ENCODE measurements around the gene DDAH1. TPM values are rescaled to one million over a fixed set of nuclear protein-coding genes. Genes with fewer than 3 reads are reported as not detected.
A peak's percentile ranks its signal among the peaks of the same experiment; 100 is the strongest.

DDAH1 gene
- total and polyA plus RNA-seq, 2 of the 4 experiments (the other 2 are of a cell fraction): 78.0 to 94.5 TPM

DNA sequence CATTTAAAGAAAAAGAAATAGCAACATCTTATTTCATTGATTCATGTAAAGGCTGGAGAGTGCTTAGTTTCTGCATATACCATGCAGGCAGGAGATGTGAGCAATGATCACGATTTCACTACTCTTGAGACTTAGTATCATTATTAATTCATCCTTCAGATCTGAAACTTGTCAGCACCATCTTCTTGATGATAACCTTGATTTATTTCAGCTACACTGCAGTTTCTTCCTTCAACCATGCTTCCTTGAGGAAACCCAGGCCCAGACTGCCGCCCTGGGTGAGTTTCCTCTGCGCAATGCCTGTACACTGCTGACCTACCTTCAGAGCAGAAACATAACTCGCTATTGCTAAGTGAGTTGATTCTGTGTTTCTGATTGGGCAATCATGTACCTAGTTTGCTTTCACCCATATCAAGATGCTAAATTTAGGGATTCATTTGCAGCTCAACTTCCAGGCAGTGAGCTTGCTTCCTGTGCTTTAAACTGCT is 175.1 kb downstream of the DDAH1 start:
- Histone ChIP-seq H3K18ac (ENCODE audit: low read depth, low read length) (peak overlapping the region; percentile 48; the same call in 1 of the 2 replicates), H4K5ac (ENCODE audit: low read depth, low read length) (0 out of 2 replicates have a peak overlapping the region, but pooled peaks have one; percentile 6), H3K4me2 (ENCODE audit: low read depth, low read length) (no peak overlapping the region; the same call in 1 of the 2 replicates), H3K27ac (ENCODE audit: insufficient read depth, low read length) (no peak overlapping the region), H3K9ac (ENCODE audit: low read depth, low read length) (no peak overlapping the region), H3K79me1 (ENCODE audit: low read depth in 1 of 2, low read length in 2 of 2) (no peaks in the 10 kb centered on the region; a peak in 1 of 4 replicates), H2AK5ac (ENCODE audit: low read depth, low read length) (peak overlapping the region; percentile 30; the same call in 1 of the 2 replicates), H4K20me1 (ENCODE audit: insufficient read depth, low read length) (no peaks in the 10 kb centered on the region), H2BK20ac (ENCODE audit: low read depth, low read length) (peak overlapping the region; percentile 30), H3K9me3 (ENCODE audit: control insufficient read depth, insufficient read depth, low read length) (no peaks in the 10 kb centered on the region), H4K8ac (ENCODE audit: low read depth in 2 of 2, low read length in 2 of 2) (peak overlapping the region in 1 of 2 experiments; percentile 1; a peak in 1 of 4 replicates), H3K4me1 (ENCODE audit: control insufficient read depth, insufficient read depth, low read length) (peaks cover 10% of the 10 kb centered on the region), H3K36me3 (ENCODE audit: control insufficient read depth, insufficient read depth, low read length) (no peaks in the 10 kb centered on the region), H2AK9ac (replicated peaks; ENCODE audit: low read depth, low read length, poor library complexity) (no peak overlapping the region), H3K23ac (ENCODE audit: low read depth, low read length) (no peak overlapping the region), H3K14ac (replicated peaks; ENCODE audit: low read depth, low read length) (0 out of 2 replicates have a peak overlapping the region, but pooled peaks have one; percentile 1), H2BK15ac (ENCODE audit: low read depth, low read length) (peak overlapping the region; percentile 24; the same call in 1 of the 3 replicates), H3K56ac (ENCODE audit: extremely low read depth, insufficient read depth, low read length) (no peak overlapping the region), H2BK120ac (ENCODE audit: low read depth, low read length) (peak overlapping the region; percentile 39), H3K27me3 (ENCODE audit: control insufficient read depth, insufficient read depth, low read length) (no peaks in the 10 kb centered on the region), H3K4me3 (ENCODE audit: insufficient read depth, low read depth, low read length) (no peak overlapping the region), H2AFZ (replicated peaks; ENCODE audit: low read length, poor library complexity) (no peak overlapping the region), H4K91ac (ENCODE audit: insufficient read depth, low read depth, low read length) (no peak overlapping the region), H2BK5ac (ENCODE audit: low read depth, low read length, poor library complexity, severe bottlenecking) (peak overlapping the region; percentile 8), H3K9me1 (ENCODE audit: insufficient read depth, low read length) (peaks cover 4% of the 10 kb centered on the region; the same call in 1 of the 2 replicates), H3K4ac (ENCODE audit: low read depth, low read length) (peak overlapping the region; percentile 19)
- in situ Hi-C loops (cut with MboI; ENCODE audit: low sequenced_read_pairs): no loop called here
- WGBS, 2 experiments (ENCODE audit: extremely low coverage in 2 of 2, insufficient read length in 1 of 2): 80% methylated on average over 1 of the region's 4 CpGs; no CpG with 5 or more reads in 1 of the 2 experiments
- intact Hi-C loops (cut with micrococcal nuclease): no loop called here
- TF ChIP-seq MAZ (IDR thresholded peaks at IDR 0.05; ENCODE audit: borderline replicate concordance, low read depth, low read length) (no peak), CEBPB (IDR thresholded peaks at IDR 0.05; ENCODE audit: low read depth, low read length) (peak; percentile 72), SMC3 (IDR thresholded peaks at IDR 0.05; ENCODE audit: low read depth, low read length) (no peak)
- no peak for DNase-seq
- no TSS peak for BruUV-seq (replicated peaks)
- dilution Hi-C loops (cut with HindIII; ENCODE audit: low sequenced_read_pairs, unreplicated experiment): no loop called here
- ChIA-PET CTCF (no interaction called here), POLR2A (ENCODE audit: unreplicated experiment) (interaction anchor here (0.6 kb wide), 1 partner anchor 287 kb away, joined by 3 read pairs; no protein-coding TSS in a partner anchor)
- ATAC-seq (ENCODE audit: low read depth): peak; percentile 30
